Effector memory CD4-positive, alpha-beta T cell (primary cell): ENCODE data around the gene EGFR.
A peak's percentile ranks its signal among the peaks of the same experiment; 100 is the strongest.

Experiments
- DNase-seq, 3 donors: peaks; one replicate each; pipeline ENCODE4 v3.0.0-alpha.2; 2020
- H3K27ac ChIP-seq: 2 replicates; pipeline ENCODE4 v1.7.0; 2013; ENCODE audit warnings: mild to moderate bottlenecking, low read length, moderate library complexity; ENCODE audit not compliant: insufficient read depth, poor library complexity, severe bottlenecking
- H3K27me3 ChIP-seq: replicated peaks from 2 replicates; pipeline ENCODE4 v1.7.0; 2013; ENCODE audit warnings: mild to moderate bottlenecking, low read length; ENCODE audit not compliant: insufficient read depth, control insufficient read depth, poor library complexity, severe bottlenecking
- H3K36me3 ChIP-seq: 2 replicates; pipeline ENCODE4 v1.7.0; 2013; ENCODE audit warnings: mild to moderate bottlenecking, low read length, moderate library complexity; ENCODE audit not compliant: control insufficient read depth, insufficient read depth
- H3K4me1 ChIP-seq: 2 replicates; pipeline ENCODE4 v1.7.0; 2013; ENCODE audit warnings: low read length, mild to moderate bottlenecking; ENCODE audit not compliant: control insufficient read depth, insufficient read depth, poor library complexity, severe bottlenecking
- H3K4me3 ChIP-seq: 2 replicates; pipeline ENCODE4 v1.7.0; 2013; ENCODE audit warnings: low read length, low read depth, mild to moderate bottlenecking; ENCODE audit not compliant: insufficient read depth, poor library complexity, severe bottlenecking
- H3K9me3 ChIP-seq: 2 replicates; pipeline ENCODE4 v1.7.0; 2013; ENCODE audit warnings: mild to moderate bottlenecking, low read length, moderate library complexity; ENCODE audit not compliant: control insufficient read depth

Gene EGFR

GRCh38 chr7:55013851-55014250 lies 5.0 kb upstream of the EGFR start:
- no peak for DNase-seq
- no peak overlapping the region for H3K4me3 ChIP-seq
- no peaks in the 10 kb centered on the region for H3K27me3 ChIP-seq

GRCh38 chr7:55016061-55016745 lies 2.6 kb upstream of the EGFR start:
- H3K9me3 ChIP-seq = no peaks in the 10 kb centered on the region
- no peak overlapping the region for H3K4me3 ChIP-seq
- H3K4me1 ChIP-seq = no peaks in the 10 kb centered on the region
- H3K27ac ChIP-seq = no peak overlapping the region
- DNase-seq = no peak
- H3K27me3 ChIP-seq = peaks cover 3% of the 10 kb centered on the region
- no peaks in the 10 kb centered on the region for H3K36me3 ChIP-seq

More at GRCh38 chr7:55013851-55014250, 5.0 kb upstream of the EGFR start:
- Histone ChIP-seq H3K4me1 (no peaks in the 10 kb centered on the region), H3K9me3 (no peaks in the 10 kb centered on the region), H3K27ac (no peak overlapping the region), H3K36me3 (no peaks in the 10 kb centered on the region)

GRCh38 chr7:55016746-55017090 lies 2.1 kb upstream of the EGFR start:
- H3K27me3 ChIP-seq = peaks cover 3% of the 10 kb centered on the region
- no peak overlapping the region for H3K4me3 ChIP-seq
- DNase-seq = no peak
- no peaks in the 10 kb centered on the region for H3K4me1 ChIP-seq
- H3K9me3 ChIP-seq = no peaks in the 10 kb centered on the region
- no peaks in the 10 kb centered on the region for H3K36me3 ChIP-seq
- no peak overlapping the region for H3K27ac ChIP-seq

GRCh38 chr7:55017841-55018240 lies 976 bp upstream of the EGFR start:
- H3K27ac ChIP-seq = no peak overlapping the region
- DNase-seq = no peak
- H3K27me3 ChIP-seq = peaks cover 9% of the 10 kb centered on the region
- no peaks in the 10 kb centered on the region for H3K9me3 ChIP-seq
- H3K4me1 ChIP-seq = no peaks in the 10 kb centered on the region
- H3K36me3 ChIP-seq = no peaks in the 10 kb centered on the region
- no peak overlapping the region for H3K4me3 ChIP-seq

GRCh38 chr7:55019191-55019690 lies 424 bp downstream of the EGFR start:
- Histone ChIP-seq H3K27ac (no peak overlapping the region), H3K4me1 (no peaks in the 10 kb centered on the region), H3K27me3 (peaks cover 9% of the 10 kb centered on the region), H3K36me3 (no peaks in the 10 kb centered on the region), H3K9me3 (no peaks in the 10 kb centered on the region), H3K4me3 (peak overlapping the region; percentile 22)
- no peak for DNase-seq

GRCh38 chr7:55019691-55020465 lies 1.1 kb downstream of the EGFR start:
- Histone ChIP-seq H3K9me3 (no peaks in the 10 kb centered on the region), H3K27me3 (peaks cover 9% of the 10 kb centered on the region), H3K4me1 (no peaks in the 10 kb centered on the region), H3K4me3 (peak overlapping the region; percentile 22), H3K27ac (no peak overlapping the region), H3K36me3 (no peaks in the 10 kb centered on the region)
- no peak for DNase-seq

GRCh38 chr7:55020466-55020871 lies 1.7 kb downstream of the EGFR start:
- H3K9me3 ChIP-seq = no peaks in the 10 kb centered on the region
- no peaks in the 10 kb centered on the region for H3K4me1 ChIP-seq
- H3K27ac ChIP-seq = no peak overlapping the region
- no peak overlapping the region for H3K4me3 ChIP-seq
- DNase-seq = no peak
- peaks cover 9% of the 10 kb centered on the region for H3K27me3 ChIP-seq
- H3K36me3 ChIP-seq = no peaks in the 10 kb centered on the region

GRCh38 chr7:55021053-55021452 lies 2.2 kb downstream of the EGFR start:
- H3K36me3 ChIP-seq = no peaks in the 10 kb centered on the region
- no peak overlapping the region for H3K4me3 ChIP-seq
- no peaks in the 10 kb centered on the region for H3K9me3 ChIP-seq
- no peak overlapping the region for H3K27ac ChIP-seq
- DNase-seq = no peak
- H3K27me3 ChIP-seq = peaks cover 9% of the 10 kb centered on the region
- no peaks in the 10 kb centered on the region for H3K4me1 ChIP-seq

GRCh38 chr7:55022002-55022985 lies 3.5 kb downstream of the EGFR start:
- no peak overlapping the region for H3K4me3 ChIP-seq
- no peak overlapping the region for H3K27ac ChIP-seq
- no peaks in the 10 kb centered on the region for H3K9me3 ChIP-seq
- H3K36me3 ChIP-seq = no peaks in the 10 kb centered on the region
- no peak for DNase-seq
- peaks cover 9% of the 10 kb centered on the region for H3K27me3 ChIP-seq
- no peaks in the 10 kb centered on the region for H3K4me1 ChIP-seq
